CD14-positive monocyte (primary cell): ENCODE data around the gene CHRDL2. TPM values are rescaled to one million over a fixed set of nuclear protein-coding genes. Genes with fewer than 3 reads are reported as not detected.

Source experiments
- DNase-seq, 3 donors: peaks; one replicate each; pipeline ENCODE4 v3.0.0-alpha.2; 2011 to 2022
- H2AFZ ChIP-seq: 2 replicates; pipeline ENCODE4 v1.6.0; 2012; ENCODE audit warnings: mild to moderate bottlenecking, low read depth, low read length, inconsistent platforms; ENCODE audit not compliant: insufficient read depth, poor library complexity, severe bottlenecking
- H3K27ac ChIP-seq, 2 donors: 1 replicate in 1 of 2; 2 replicates in 1 of 2; pipeline ENCODE4 v1.5.1; 2012 to 2013; ENCODE audit warnings: low read length in 2 of 2, control low read depth in 1 of 2, inconsistent platforms in 1 of 2, low read depth in 1 of 2, mild to moderate bottlenecking in 1 of 2
- H3K27me3 ChIP-seq, 2 donors: one replicate each; pipeline versions ENCODE4 v1.6.0 to v1.6.1; 2011 to 2013; ENCODE audit warnings: low read length in 2 of 2; ENCODE audit not compliant: control insufficient read depth in 2 of 2, insufficient read depth in 2 of 2
- H3K36me3 ChIP-seq, 2 donors: replicated peaks in 1 of 2; 1 replicate in 1 of 2; 2 replicates in 1 of 2; pipeline versions ENCODE4 v1.5.1 to v1.6.1; 2012 to 2013; ENCODE audit warnings: low read length in 2 of 2, control low read depth in 1 of 2, inconsistent platforms in 1 of 2, mild to moderate bottlenecking in 1 of 2; ENCODE audit not compliant: insufficient read depth in 2 of 2, control insufficient read depth in 1 of 2
- H3K4me1 ChIP-seq, 2 donors: 1 replicate in 1 of 2; 2 replicates in 1 of 2; pipeline versions ENCODE4 v1.5.1 to v1.6.1; 2012 to 2013; ENCODE audit warnings: low read length in 2 of 2, control low read depth in 1 of 2, inconsistent platforms in 1 of 2, mild to moderate bottlenecking in 1 of 2, moderate library complexity in 1 of 2; ENCODE audit not compliant: insufficient read depth in 2 of 2, control insufficient read depth in 1 of 2
- H3K4me2 ChIP-seq: replicated peaks from 2 replicates; pipeline ENCODE3; 2012; ENCODE audit warnings: low read length, moderate library complexity, mild to moderate bottlenecking; ENCODE audit not compliant: poor library complexity, severe bottlenecking; ENCODE audit errors: extremely low read depth
- H3K4me3 ChIP-seq, 3 experiments: fragments of 200-600 bp in 1 of 3; sonication (generic) in 1 of 3; replicated peaks in 1 of 3; 1 replicate in 2 of 3; 2 replicates in 1 of 3; pipeline ENCODE4 v1.5.1; 2011 to 2013; ENCODE audit warnings: low read length in 3 of 3, mild to moderate bottlenecking in 3 of 3, control low read depth in 2 of 3, low read depth in 2 of 3, inconsistent platforms in 1 of 3, moderate library complexity in 1 of 3
- H3K79me2 ChIP-seq: 2 replicates; pipeline ENCODE4 v1.6.0; 2012; ENCODE audit warnings: mild to moderate bottlenecking, control low read depth, inconsistent platforms, low read length, moderate library complexity; ENCODE audit not compliant: insufficient read depth
- H3K9ac ChIP-seq: 2 replicates; pipeline ENCODE4 v1.6.0; 2017; ENCODE audit warnings: low read length, mild to moderate bottlenecking; ENCODE audit not compliant: insufficient read depth, poor library complexity, severe bottlenecking
- H3K9me3 ChIP-seq, 2 donors: replicated peaks in 1 of 2; 1 replicate in 1 of 2; 2 replicates in 1 of 2; pipeline versions ENCODE4 v1.5.1 to v1.6.1; 2012 to 2013; ENCODE audit warnings: low read length in 2 of 2, control low read depth in 1 of 2; ENCODE audit not compliant: control insufficient read depth in 1 of 2, insufficient read depth in 1 of 2
- H4K20me1 ChIP-seq: 2 replicates; pipeline ENCODE4 v1.6.0; 2012; ENCODE audit warnings: mild to moderate bottlenecking, low read length, control low read depth, moderate library complexity; ENCODE audit not compliant: insufficient read depth
- H3K27ac Mint-ChIP-seq, 7 donors: one replicate each; pipeline ENCODE4 v1.8.0; 2020; ENCODE audit warnings: mild to moderate bottlenecking in 7 of 7, mixed read lengths in 7 of 7, moderate library complexity in 6 of 7, inconsistent platforms in 2 of 7
- H3K27me3 Mint-ChIP-seq, 3 donors: one replicate each; pipeline ENCODE4 v1.8.0; 2021 to 2022; ENCODE audit warnings: low read depth in 3 of 3, mild to moderate bottlenecking in 3 of 3, mixed read lengths in 3 of 3, moderate library complexity in 3 of 3, inconsistent platforms in 1 of 3
- H3K36me3 Mint-ChIP-seq, 2 donors: one replicate each; pipeline ENCODE4 v1.8.0; 2020; ENCODE audit warnings: mixed read lengths in 2 of 2, inconsistent platforms in 1 of 2, mild to moderate bottlenecking in 1 of 2
- H3K4me1 Mint-ChIP-seq: one replicate; pipeline ENCODE4 v1.8.0; 2020; ENCODE audit warnings: mild to moderate bottlenecking, mixed read lengths
- H3K4me3 Mint-ChIP-seq, 2 donors: one replicate each; pipeline ENCODE4 v1.8.0; 2020; ENCODE audit warnings: mild to moderate bottlenecking in 2 of 2, mixed read lengths in 2 of 2, moderate library complexity in 1 of 2
- H3K9me3 Mint-ChIP-seq, 7 donors: one replicate each; pipeline ENCODE4 v1.8.0; 2020 to 2022; ENCODE audit warnings: mixed read lengths in 7 of 7, mild to moderate bottlenecking in 6 of 7, moderate library complexity in 6 of 7, inconsistent platforms in 2 of 7
- CTCF ChIP-seq: fragments of 200-600 bp; IDR thresholded peaks from one replicate; pipeline ENCODE4 v1.8.0; 2022; ENCODE audit warnings: antibody characterized with exemption, mild to moderate bottlenecking
- WGBS: methylation state at CpG from one replicate; pipeline ENCODE4 v1.1.5; 2013; ENCODE audit warnings: missing lambda C conversion rate; ENCODE audit not compliant: insufficient coverage; 5-methylcytosine and 5-hydroxymethylcytosine counted together
- intact Hi-C, 2 donors: fragments of 100-400 bp; cut with micrococcal nuclease; formaldehyde crosslinking; loops; one replicate each; pipeline versions ENCODE4 v1.15.0 to v1.15.1; 2023
- polyA plus RNA-seq, 3 donors: library from polyadenylated mRNA; depleted of rRNA in 1 of 3; unstranded in 2 of 3; stranded (reverse) in 1 of 3; fragments of 300-500 nt in 2 of 3; fragments of >200 nt in 1 of 3; fragmentation: Illumina TruSeq in 2 of 3; gene quantifications; 1 replicate in 2 of 3; 2 replicates in 1 of 3; pipeline ENCODE4 v1.2.3, GENCODE V29; 2012 to 2021

Gene CHRDL2
- polyA plus RNA-seq, 3 donors: not detected

- H3K4me3 Mint-ChIP-seq: peak overlapping the region in 1 of 2 donors; percentile 46
- H3K9me3 Mint-ChIP-seq: peaks cover 0 to 4% (median 0%) of the 10 kb centered on the region in 7 donors
- peaks cover 27% of the 10 kb centered on the region for H3K4me1 Mint-ChIP-seq
- Histone ChIP-seq H3K4me3 (no peak overlapping the region), H3K9me3 (no peaks in the 10 kb centered on the region), H3K79me2 (no peaks in the 10 kb centered on the region), H3K27ac (no peak overlapping the region), H3K36me3 (no peaks in the 10 kb centered on the region), H3K27me3 (peaks cover 6 to 19% of the 10 kb centered on the region in 2 donors), H3K9ac (no peak overlapping the region), H3K4me2 (no peak overlapping the region), H2AFZ (no peak overlapping the region), H3K4me1 (peaks cover 17 to 25% of the 10 kb centered on the region in 2 donors), H4K20me1 (no peaks in the 10 kb centered on the region)
- intact Hi-C loops: no loop called here
- H3K27me3 Mint-ChIP-seq: peaks cover 21 to 23% (median 21%) of the 10 kb centered on the region in 3 donors
- 96% methylated on average over 11 of the region's 12 CpGs for WGBS
- peaks cover 0 to 2% of the 10 kb centered on the region in 2 donors for H3K36me3 Mint-ChIP-seq
- TF ChIP-seq CTCF: no peak
- DNase-seq: no peak
- peak overlapping the region in 2 of 7 donors; percentile 59 to 66 for H3K27ac Mint-ChIP-seq
Observed at GRCh38 chr11:74681686-74682651, 49.3 kb downstream of the CHRDL2 start.

- TF ChIP-seq CTCF: no peak
- Histone ChIP-seq H3K9me3 (no peaks in the 10 kb centered on the region), H2AFZ (no peak overlapping the region), H3K4me2 (no peak overlapping the region), H4K20me1 (no peaks in the 10 kb centered on the region), H3K79me2 (no peaks in the 10 kb centered on the region), H3K27me3 (peaks cover 6 to 19% of the 10 kb centered on the region in 2 donors), H3K4me1 (peaks cover 8 to 15% of the 10 kb centered on the region in 2 donors), H3K4me3 (no peak overlapping the region), H3K9ac (no peak overlapping the region), H3K27ac (no peak overlapping the region), H3K36me3 (no peaks in the 10 kb centered on the region)
- H3K27ac Mint-ChIP-seq: no peak overlapping the region
- intact Hi-C loops: no loop called here
- H3K9me3 Mint-ChIP-seq: peaks cover 0 to 4% (median 0%) of the 10 kb centered on the region in 7 donors
- WGBS: 96% methylated on average over 14 of the region's 18 CpGs
- no peak for DNase-seq
- peaks cover 17% of the 10 kb centered on the region for H3K4me1 Mint-ChIP-seq
- no peak overlapping the region for H3K4me3 Mint-ChIP-seq
- peaks cover 0 to 2% of the 10 kb centered on the region in 2 donors for H3K36me3 Mint-ChIP-seq
- peaks cover 21 to 25% (median 21%) of the 10 kb centered on the region in 3 donors for H3K27me3 Mint-ChIP-seq
Observed at GRCh38 chr11:74680703-74681531, 50.3 kb downstream of the CHRDL2 start.
